C4-2B (cell line): ENCODE data around the gene HHIPL1.

Experiments
- CTCF ChIP-seq: fragments of 450-650 bp; conservative IDR thresholded peaks from 2 replicates; pipeline ENCODE4 v1.5.1; 2017; ENCODE audit warnings: mild to moderate bottlenecking
- ZFX ChIP-seq: fragments of 450-650 bp; IDR thresholded peaks from 2 replicates; pipeline ENCODE4 v1.6.1; 2017

DNA sequence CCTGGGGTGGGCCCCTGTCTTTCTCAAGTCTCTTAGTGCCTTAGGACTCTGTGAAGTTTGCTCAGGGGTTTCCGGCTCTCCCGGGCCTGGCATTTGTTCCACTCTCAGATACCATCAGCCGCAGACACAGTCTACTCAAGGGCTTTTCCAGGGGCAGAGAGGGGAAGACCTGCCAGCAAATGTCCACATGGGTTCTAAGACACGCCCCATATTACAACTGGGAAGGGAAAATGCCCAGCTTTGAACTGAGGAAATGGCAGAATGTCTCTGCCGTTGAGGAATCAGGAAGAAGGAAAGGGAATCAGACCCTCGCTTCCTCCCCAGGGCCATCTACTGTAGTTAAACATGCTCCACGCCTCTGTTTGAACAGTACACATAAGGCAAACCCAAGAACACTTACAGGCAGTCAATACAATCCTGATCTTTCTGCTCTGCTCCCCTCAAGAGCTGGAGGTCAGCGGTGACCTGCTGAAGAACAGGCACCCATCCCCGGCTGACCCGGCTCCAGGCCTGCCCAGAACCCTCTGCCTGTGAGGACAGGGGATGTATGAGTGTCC lies 48.8 kb upstream of the HHIPL1 start:
- TF ChIP-seq CTCF (no peak), ZFX (no peak)
